Measurements from ENCODE around the gene SMARCC2.

The SMARCC2 gene

GRCh38 chr12:56130876-56131275 is 58.4 kb downstream of the SMARCC2 start:
- no peak for DNase-seq (ENCODE audit: low spot score)
- in situ Hi-C loops (cut with MboI; ENCODE audit: low sequenced_read_pairs, unreplicated experiment): no loop called here
- TF ChIP-seq, protein P1, sequence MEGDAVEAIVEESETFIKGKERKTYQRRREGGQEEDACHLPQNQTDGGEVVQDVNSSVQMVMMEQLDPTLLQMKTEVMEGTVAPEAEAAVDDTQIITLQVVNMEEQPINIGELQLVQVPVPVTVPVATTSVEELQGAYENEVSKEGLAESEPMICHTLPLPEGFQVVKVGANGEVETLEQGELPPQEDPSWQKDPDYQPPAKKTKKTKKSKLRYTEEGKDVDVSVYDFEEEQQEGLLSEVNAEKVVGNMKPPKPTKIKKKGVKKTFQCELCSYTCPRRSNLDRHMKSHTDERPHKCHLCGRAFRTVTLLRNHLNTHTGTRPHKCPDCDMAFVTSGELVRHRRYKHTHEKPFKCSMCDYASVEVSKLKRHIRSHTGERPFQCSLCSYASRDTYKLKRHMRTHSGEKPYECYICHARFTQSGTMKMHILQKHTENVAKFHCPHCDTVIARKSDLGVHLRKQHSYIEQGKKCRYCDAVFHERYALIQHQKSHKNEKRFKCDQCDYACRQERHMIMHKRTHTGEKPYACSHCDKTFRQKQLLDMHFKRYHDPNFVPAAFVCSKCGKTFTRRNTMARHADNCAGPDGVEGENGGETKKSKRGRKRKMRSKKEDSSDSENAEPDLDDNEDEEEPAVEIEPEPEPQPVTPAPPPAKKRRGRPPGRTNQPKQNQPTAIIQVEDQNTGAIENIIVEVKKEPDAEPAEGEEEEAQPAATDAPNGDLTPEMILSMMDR (IDR thresholded peaks at IDR 0.05; ENCODE audit: borderline replicate concordance, control extremely low read depth, extremely low read depth, insufficient read depth, missing control alignments): no peak

DNA sequence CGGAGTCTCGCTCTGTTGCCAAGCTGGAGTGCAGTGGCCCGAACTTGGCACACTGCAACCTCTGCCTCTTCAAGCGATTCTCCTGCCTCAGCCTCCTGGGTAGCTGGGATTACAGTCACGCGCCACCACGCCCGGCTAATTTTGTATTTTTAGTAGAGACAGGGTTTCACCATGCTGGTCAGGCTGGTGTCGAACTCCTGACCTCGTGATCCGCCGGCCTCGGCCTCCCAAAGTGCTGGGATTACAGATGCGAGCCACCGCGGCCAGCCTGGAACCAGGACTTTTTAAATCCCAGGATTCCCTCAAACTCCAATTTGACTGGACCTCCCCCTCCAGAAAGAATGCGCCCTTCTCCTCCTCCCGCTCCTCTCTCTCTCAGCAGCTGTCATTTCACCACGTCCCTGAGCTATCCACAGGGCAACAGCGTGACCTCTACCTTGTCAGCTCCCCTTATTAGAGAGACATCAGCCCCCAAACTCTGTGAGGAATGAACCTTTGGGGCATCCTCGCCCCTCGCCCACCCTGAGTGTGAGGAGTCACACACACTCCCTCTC is 59.3 kb downstream of the SMARCC2 start:
- in situ Hi-C loops (cut with MboI; ENCODE audit: low sequenced_read_pairs, unreplicated experiment): no loop called here
- TF ChIP-seq, protein P1 (IDR thresholded peaks at IDR 0.05; ENCODE audit: borderline replicate concordance, control extremely low read depth, extremely low read depth, insufficient read depth, missing control alignments): no peak
- no peak for DNase-seq (ENCODE audit: low spot score)

- in situ Hi-C loops (cut with MboI; ENCODE audit: low sequenced_read_pairs, unreplicated experiment): no loop called here
- peak; percentile 76 for DNase-seq (ENCODE audit: low spot score)
- TF ChIP-seq, protein P1 (IDR thresholded peaks at IDR 0.05; ENCODE audit: borderline replicate concordance, control extremely low read depth, extremely low read depth, insufficient read depth, missing control alignments): no peak
Observed at GRCh38 chr12:56129206-56129941, 59.9 kb downstream of the SMARCC2 start.

DNA sequence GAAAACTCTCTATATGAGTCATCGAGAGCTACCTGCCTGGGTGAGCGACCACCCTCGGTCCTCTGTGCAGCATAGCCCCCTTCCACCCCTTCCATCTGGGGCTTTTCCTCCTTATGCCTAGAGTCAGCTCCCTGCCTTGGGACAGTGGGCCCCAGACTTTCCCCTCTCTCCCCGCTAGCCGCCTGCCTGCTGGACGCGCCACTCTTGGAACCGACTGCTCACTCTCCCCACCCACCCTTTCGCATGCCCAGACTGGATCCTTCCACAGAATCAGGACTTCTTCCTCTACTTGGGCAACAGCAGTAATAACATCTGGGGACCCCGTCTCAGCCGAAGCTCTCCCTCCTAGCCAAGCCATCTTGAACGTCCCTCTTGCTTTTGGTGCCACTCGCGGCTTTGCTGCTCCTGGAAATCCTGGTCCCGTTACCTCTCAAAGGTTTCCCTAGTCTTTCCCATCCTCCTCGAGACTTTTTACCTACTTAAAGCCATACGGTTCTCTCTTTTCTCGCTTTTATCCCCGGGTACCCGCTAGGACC is 60.5 kb downstream of the SMARCC2 start:
- in situ Hi-C loops (cut with MboI; ENCODE audit: low sequenced_read_pairs, unreplicated experiment): no loop called here
- TF ChIP-seq, protein P1 (IDR thresholded peaks at IDR 0.05; ENCODE audit: borderline replicate concordance, control extremely low read depth, extremely low read depth, insufficient read depth, missing control alignments): no peak
- no peak for DNase-seq (ENCODE audit: low spot score)

DNA sequence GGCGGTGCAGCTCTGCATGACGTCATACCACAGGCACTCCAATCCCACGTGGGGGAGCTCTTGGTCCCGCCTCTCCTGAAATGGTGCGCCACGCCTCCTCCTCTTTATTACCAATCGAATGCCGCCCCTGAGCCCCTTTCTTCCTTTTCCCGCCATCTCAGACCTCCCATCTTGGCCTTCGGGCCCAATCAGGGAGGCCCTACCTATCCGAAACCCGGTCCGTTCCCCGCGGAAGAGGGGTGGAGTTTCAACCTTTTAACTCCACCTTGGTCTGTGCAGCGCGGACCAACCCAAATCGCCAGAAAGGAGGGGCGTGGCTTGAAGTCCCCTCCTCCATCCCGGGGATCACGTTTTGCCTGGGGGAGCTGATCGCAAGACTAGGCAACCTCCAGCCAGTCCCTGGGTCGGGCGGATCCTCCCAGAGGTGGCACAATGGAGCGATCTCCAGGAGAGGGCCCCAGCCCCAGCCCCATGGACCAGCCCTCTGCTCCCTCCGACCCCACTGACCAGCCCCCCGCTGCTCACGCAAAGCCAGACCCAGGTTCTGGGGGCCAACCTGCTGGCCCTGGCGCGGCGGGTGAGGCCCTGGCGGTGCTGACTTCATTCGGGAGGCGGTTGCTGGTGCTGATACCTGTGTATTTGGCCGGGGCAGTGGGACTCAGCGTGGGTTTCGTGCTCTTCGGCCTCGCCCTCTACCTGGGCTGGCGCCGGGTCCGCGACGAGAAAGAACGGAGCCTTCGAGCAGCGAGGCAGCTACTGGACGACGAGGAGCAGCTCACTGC is 61.2 kb downstream of the SMARCC2 start, which contains the start of gene ESYT1:
TSS of gene ESYT1 (plus strand) at position 380 of the 782 bp plus-strand sequence. CDS start at position 433, 53 bp downstream.
- DNase-seq (ENCODE audit: low spot score): peak; percentile 97
- in situ Hi-C loops (cut with MboI; ENCODE audit: low sequenced_read_pairs, unreplicated experiment): no loop called here
- TF ChIP-seq, protein P1 (IDR thresholded peaks at IDR 0.05; ENCODE audit: borderline replicate concordance, control extremely low read depth, extremely low read depth, insufficient read depth, missing control alignments): no peak

GRCh38 chr12:56127485-56127887 is 61.8 kb downstream of the SMARCC2 start:
- in situ Hi-C loops (cut with MboI; ENCODE audit: low sequenced_read_pairs, unreplicated experiment): no loop called here
- TF ChIP-seq, protein P1 (IDR thresholded peaks at IDR 0.05; ENCODE audit: borderline replicate concordance, control extremely low read depth, extremely low read depth, insufficient read depth, missing control alignments): no peak
- no peak for DNase-seq (ENCODE audit: low spot score)
